ENCODE data around the gene AP1G2. TPM values are rescaled to one million over a fixed set of nuclear protein-coding genes. Genes with fewer than 3 reads are reported as not detected.

AP1G2 gene
- total and polyA plus RNA-seq, 2 of the 4 experiments (the other 2 are of a cell fraction): 2.9 to 19.2 TPM

- Histone ChIP-seq H3K27me3 (ENCODE audit: control insufficient read depth, insufficient read depth, low read length) (peaks cover 5% of the 10 kb centered on the region), H4K8ac (ENCODE audit: low read depth in 2 of 2, low read length in 2 of 2) (no peak overlapping the region), H3K4ac (ENCODE audit: low read depth, low read length) (no peak overlapping the region), H3K56ac (ENCODE audit: extremely low read depth, insufficient read depth, low read length) (no peak overlapping the region), H3K9me1 (ENCODE audit: insufficient read depth, low read length) (no peaks in the 10 kb centered on the region), H3K23ac (ENCODE audit: low read depth, low read length) (no peak overlapping the region), H2BK120ac (ENCODE audit: low read depth, low read length) (no peak overlapping the region), H2AFZ (replicated peaks; ENCODE audit: low read length, poor library complexity) (no peak overlapping the region), H3K36me3 (ENCODE audit: control insufficient read depth, insufficient read depth, low read length) (no peaks in the 10 kb centered on the region), H2BK5ac (ENCODE audit: low read depth, low read length, poor library complexity, severe bottlenecking) (no peak overlapping the region), H3K9ac (ENCODE audit: low read depth, low read length) (no peak overlapping the region), H3K14ac (replicated peaks; ENCODE audit: low read depth, low read length) (no peak overlapping the region), H3K79me1 (ENCODE audit: low read depth in 1 of 2, low read length in 2 of 2) (no peaks in the 10 kb centered on the region), H4K20me1 (ENCODE audit: insufficient read depth, low read length) (no peaks in the 10 kb centered on the region), H3K4me2 (ENCODE audit: low read depth, low read length) (no peak overlapping the region), H3K4me3 (ENCODE audit: insufficient read depth, low read depth, low read length) (no peak overlapping the region), H2BK20ac (ENCODE audit: low read depth, low read length) (no peak overlapping the region), H4K5ac (ENCODE audit: low read depth, low read length) (no peak overlapping the region), H3K9me3 (ENCODE audit: control insufficient read depth, insufficient read depth, low read length) (no peaks in the 10 kb centered on the region), H2AK5ac (ENCODE audit: low read depth, low read length) (no peak overlapping the region), H4K91ac (ENCODE audit: insufficient read depth, low read depth, low read length) (no peak overlapping the region), H2BK15ac (ENCODE audit: low read depth, low read length) (no peak overlapping the region), H2AK9ac (replicated peaks; ENCODE audit: low read depth, low read length, poor library complexity) (no peak overlapping the region), H3K18ac (ENCODE audit: low read depth, low read length) (no peak overlapping the region), H3K4me1 (ENCODE audit: control insufficient read depth, insufficient read depth, low read length) (no peaks in the 10 kb centered on the region), H3K27ac (ENCODE audit: insufficient read depth, low read length) (no peak overlapping the region)
- no peak for TF ChIP-seq MAFK (IDR thresholded peaks at IDR 0.05; ENCODE audit: low read depth, low read length)
- TF ChIP-seq MXI1 (IDR thresholded peaks at IDR 0.05; ENCODE audit: borderline replicate concordance, low read depth, low read length): no peak
- no peak for TF ChIP-seq FOS (IDR thresholded peaks at IDR 0.05; ENCODE audit: low read depth, low read length)
- no peak for TF ChIP-seq CEBPB (IDR thresholded peaks at IDR 0.05; ENCODE audit: low read depth, low read length)
- TF ChIP-seq, protein P1, sequence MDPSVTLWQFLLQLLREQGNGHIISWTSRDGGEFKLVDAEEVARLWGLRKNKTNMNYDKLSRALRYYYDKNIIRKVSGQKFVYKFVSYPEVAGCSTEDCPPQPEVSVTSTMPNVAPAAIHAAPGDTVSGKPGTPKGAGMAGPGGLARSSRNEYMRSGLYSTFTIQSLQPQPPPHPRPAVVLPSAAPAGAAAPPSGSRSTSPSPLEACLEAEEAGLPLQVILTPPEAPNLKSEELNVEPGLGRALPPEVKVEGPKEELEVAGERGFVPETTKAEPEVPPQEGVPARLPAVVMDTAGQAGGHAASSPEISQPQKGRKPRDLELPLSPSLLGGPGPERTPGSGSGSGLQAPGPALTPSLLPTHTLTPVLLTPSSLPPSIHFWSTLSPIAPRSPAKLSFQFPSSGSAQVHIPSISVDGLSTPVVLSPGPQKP (IDR thresholded peaks at IDR 0.05; ENCODE audit: borderline replicate concordance, low read depth, low read length): no peak
- no TSS peak for BruUV-seq (replicated peaks)
- intact Hi-C loops (cut with micrococcal nuclease) (no loop called here), in situ Hi-C loops (cut with MboI; ENCODE audit: low sequenced_read_pairs) (no loop called here), dilution Hi-C loops (cut with HindIII; ENCODE audit: low sequenced_read_pairs, unreplicated experiment) (no loop called here)
- no peak for DNase-seq
- no peak for ATAC-seq (ENCODE audit: low read depth)
- CTCF ChIA-PET: interaction anchor here (0.6 kb wide), 1 partner anchor 9 kb away, joined by 3 read pairs; no protein-coding TSS in a partner anchor
- WGBS, 2 experiments (ENCODE audit: extremely low coverage in 2 of 2, insufficient read length in 1 of 2): 20% methylated on average over 1 of the region's 2 CpGs; no CpG with 5 or more reads in 1 of the 2 experiments
- POLR2A ChIA-PET (ENCODE audit: unreplicated experiment): no interaction called here
Measured at GRCh38 chr14:23604148-23604547, 36.6 kb upstream of the AP1G2 start.

Measured in IMR-90 (cell line).